GM12872 (cell line): ENCODE data around the gene EIF4G3.

ENCODE experiments used
- CTCF ChIP-seq: IDR thresholded peaks from 3 replicates; pipeline ENCODE4 v1.5.1; 2011; ENCODE audit warnings: low read depth, mild to moderate bottlenecking, low read length, moderate library complexity; ENCODE audit not compliant: insufficient read depth

EIF4G3 gene

GRCh38 chr1:20899154-20899972, 277.3 kb downstream of the EIF4G3 start:
- no peak for TF ChIP-seq CTCF

- no peak for TF ChIP-seq CTCF
These were observed 279.9 kb downstream of the EIF4G3 start for GRCh38 chr1:20896826-20897225.

GRCh38 chr1:20893931-20894330, 282.8 kb downstream of the EIF4G3 start:
- TF ChIP-seq CTCF, result no peak

GRCh38 chr1:20891091-20891490, 285.6 kb downstream of the EIF4G3 start:
- TF ChIP-seq CTCF, result no peak

- TF ChIP-seq CTCF, result no peak
These were observed 289.5 kb downstream of the EIF4G3 start for GRCh38 chr1:20887246-20887645.

- no peak for TF ChIP-seq CTCF
These were observed 291.6 kb downstream of the EIF4G3 start for GRCh38 chr1:20885121-20885520.

- no peak for TF ChIP-seq CTCF
These were observed 292.2 kb downstream of the EIF4G3 start for GRCh38 chr1:20884513-20884912.
